Measurements from ENCODE around the gene KIAA0513. TPM values are rescaled to one million over a fixed set of nuclear protein-coding genes. Genes with fewer than 3 reads are reported as not detected.

KIAA0513 gene
- total RNA-seq, 1 donor, result 35.1 TPM

DNA sequence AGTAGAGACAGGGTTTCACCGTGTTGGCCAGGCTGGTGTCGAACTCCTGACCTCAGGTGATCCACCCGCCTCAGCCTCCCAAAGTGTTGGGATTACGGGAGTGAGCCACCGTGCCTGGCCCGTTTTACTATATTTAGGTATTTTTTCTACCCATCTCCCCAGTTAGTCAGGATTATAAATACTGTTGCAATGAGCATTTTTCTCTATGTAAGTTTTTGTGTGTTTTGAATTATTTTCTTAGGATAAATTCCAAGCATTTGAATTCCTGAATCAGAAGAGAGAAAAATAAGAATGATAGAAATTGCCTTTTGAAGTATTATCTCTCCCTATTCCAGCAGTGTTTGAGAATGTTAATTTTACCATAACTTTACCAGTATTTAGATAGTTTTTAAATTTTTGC is 36.6 kb downstream of the KIAA0513 start:
- DNase-seq (ENCODE audit: insufficient read length, low spot score, missing footprints), result no peak
- Histone ChIP-seq H3K9me3 (ENCODE audit: low read depth, low read length) (no peaks in the 10 kb centered on the region), H3K4me3 (ENCODE audit: insufficient read depth, low read length) (no peak overlapping the region), H3K27me3 (ENCODE audit: insufficient read depth, low read length) (no peaks in the 10 kb centered on the region), H3K27ac (ENCODE audit: low read depth, low read length) (no peak overlapping the region), H3K36me3 (ENCODE audit: insufficient read depth, low read length) (peaks cover 10% of the 10 kb centered on the region), H3K79me2 (ENCODE audit: insufficient read depth, low read length) (peaks cover 3% of the 10 kb centered on the region), H4K20me1 (ENCODE audit: insufficient read depth, low read length) (peaks cover 15% of the 10 kb centered on the region), H3K4me1 (ENCODE audit: insufficient read depth, low read length) (peaks cover 6% of the 10 kb centered on the region), H3K4me2 (ENCODE audit: insufficient read depth, low read length) (no peak overlapping the region), H2AFZ (ENCODE audit: low read length) (no peak overlapping the region)
- TF ChIP-seq, protein P1, sequence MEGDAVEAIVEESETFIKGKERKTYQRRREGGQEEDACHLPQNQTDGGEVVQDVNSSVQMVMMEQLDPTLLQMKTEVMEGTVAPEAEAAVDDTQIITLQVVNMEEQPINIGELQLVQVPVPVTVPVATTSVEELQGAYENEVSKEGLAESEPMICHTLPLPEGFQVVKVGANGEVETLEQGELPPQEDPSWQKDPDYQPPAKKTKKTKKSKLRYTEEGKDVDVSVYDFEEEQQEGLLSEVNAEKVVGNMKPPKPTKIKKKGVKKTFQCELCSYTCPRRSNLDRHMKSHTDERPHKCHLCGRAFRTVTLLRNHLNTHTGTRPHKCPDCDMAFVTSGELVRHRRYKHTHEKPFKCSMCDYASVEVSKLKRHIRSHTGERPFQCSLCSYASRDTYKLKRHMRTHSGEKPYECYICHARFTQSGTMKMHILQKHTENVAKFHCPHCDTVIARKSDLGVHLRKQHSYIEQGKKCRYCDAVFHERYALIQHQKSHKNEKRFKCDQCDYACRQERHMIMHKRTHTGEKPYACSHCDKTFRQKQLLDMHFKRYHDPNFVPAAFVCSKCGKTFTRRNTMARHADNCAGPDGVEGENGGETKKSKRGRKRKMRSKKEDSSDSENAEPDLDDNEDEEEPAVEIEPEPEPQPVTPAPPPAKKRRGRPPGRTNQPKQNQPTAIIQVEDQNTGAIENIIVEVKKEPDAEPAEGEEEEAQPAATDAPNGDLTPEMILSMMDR (IDR thresholded peaks at IDR 0.05; ENCODE audit: extremely low read depth, low read depth, low read length), result no peak

DNA sequence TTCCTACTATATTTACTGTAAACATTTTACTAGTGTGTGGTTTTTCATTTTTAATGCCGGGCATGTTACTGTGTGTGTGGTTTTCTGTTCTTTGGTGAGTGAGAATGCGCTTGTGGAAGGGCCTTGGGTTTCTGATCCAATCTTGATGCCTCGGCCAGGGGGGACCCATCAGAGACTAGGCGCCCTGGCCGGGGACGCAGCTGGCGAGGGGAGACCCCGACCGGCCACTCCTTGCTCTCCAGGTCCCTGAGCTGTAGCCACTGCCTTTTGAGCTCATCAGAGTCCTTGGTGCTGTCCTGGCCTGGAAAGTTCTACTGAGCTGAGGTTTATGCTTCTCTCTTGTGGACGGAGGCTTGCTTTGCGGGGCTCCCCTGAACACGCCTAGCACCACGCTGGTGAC is 37.5 kb downstream of the KIAA0513 start:
- Histone ChIP-seq H3K4me3 (ENCODE audit: insufficient read depth, low read length) (no peak overlapping the region), H2AFZ (ENCODE audit: low read length) (no peak overlapping the region), H3K79me2 (ENCODE audit: insufficient read depth, low read length) (peaks cover 3% of the 10 kb centered on the region), H3K36me3 (ENCODE audit: insufficient read depth, low read length) (peaks cover 12% of the 10 kb centered on the region), H3K4me1 (ENCODE audit: insufficient read depth, low read length) (peaks cover 6% of the 10 kb centered on the region), H3K4me2 (ENCODE audit: insufficient read depth, low read length) (no peak overlapping the region), H4K20me1 (ENCODE audit: insufficient read depth, low read length) (peaks cover 14% of the 10 kb centered on the region), H3K9me3 (ENCODE audit: low read depth, low read length) (no peaks in the 10 kb centered on the region), H3K27ac (ENCODE audit: low read depth, low read length) (no peak overlapping the region), H3K27me3 (ENCODE audit: insufficient read depth, low read length) (no peaks in the 10 kb centered on the region)
- TF ChIP-seq, protein P1 (IDR thresholded peaks at IDR 0.05; ENCODE audit: extremely low read depth, low read depth, low read length), result no peak
- no peak for DNase-seq (ENCODE audit: insufficient read length, low spot score, missing footprints)

DNA sequence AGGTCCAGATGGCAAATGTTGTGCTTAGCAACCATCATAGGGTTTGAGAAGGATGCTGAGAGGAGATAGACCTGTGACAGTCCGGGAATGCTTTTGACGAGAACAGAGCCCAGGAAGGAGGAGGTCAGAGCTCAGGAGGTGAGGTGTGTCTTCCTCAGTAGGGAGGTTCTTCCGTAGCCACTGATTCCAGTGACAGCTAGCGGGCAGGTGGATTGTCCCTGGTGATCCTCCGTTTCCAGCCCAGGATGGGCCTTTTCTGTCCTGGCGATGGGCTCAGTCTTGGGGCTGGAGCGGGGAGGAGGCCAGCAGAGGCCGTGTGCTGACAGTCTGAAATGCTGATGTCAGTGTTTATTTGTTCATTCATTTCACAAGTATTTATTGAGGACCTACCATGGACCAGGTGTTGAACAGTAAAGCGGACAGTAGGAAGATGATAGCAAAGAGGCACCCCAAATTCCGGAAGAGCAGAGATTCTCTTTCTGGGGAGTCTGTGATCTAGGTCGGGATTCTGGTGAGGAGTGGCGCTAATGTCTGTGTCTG is 38.8 kb downstream of the KIAA0513 start:
- H3K27ac ChIP-seq (ENCODE audit: low read depth, low read length), result no peak overlapping the region
- no peaks in the 10 kb centered on the region for H3K27me3 ChIP-seq (ENCODE audit: insufficient read depth, low read length)
- TF ChIP-seq, protein P1 (IDR thresholded peaks at IDR 0.05; ENCODE audit: extremely low read depth, low read depth, low read length), result no peak
- peaks cover 6% of the 10 kb centered on the region for H3K4me1 ChIP-seq (ENCODE audit: insufficient read depth, low read length)
- no peaks in the 10 kb centered on the region for H3K9me3 ChIP-seq (ENCODE audit: low read depth, low read length)
- H3K36me3 ChIP-seq (ENCODE audit: insufficient read depth, low read length), result peaks cover 14% of the 10 kb centered on the region
- no peak overlapping the region for H2AFZ ChIP-seq (ENCODE audit: low read length)
- peaks cover 3% of the 10 kb centered on the region for H3K79me2 ChIP-seq (ENCODE audit: insufficient read depth, low read length)
- H4K20me1 ChIP-seq (ENCODE audit: insufficient read depth, low read length), result peaks cover 12% of the 10 kb centered on the region
- no peak for DNase-seq (ENCODE audit: insufficient read length, low spot score, missing footprints)
- H3K4me2 ChIP-seq (ENCODE audit: insufficient read depth, low read length), result no peak overlapping the region
- no peak overlapping the region for H3K4me3 ChIP-seq (ENCODE audit: insufficient read depth, low read length)

DNA sequence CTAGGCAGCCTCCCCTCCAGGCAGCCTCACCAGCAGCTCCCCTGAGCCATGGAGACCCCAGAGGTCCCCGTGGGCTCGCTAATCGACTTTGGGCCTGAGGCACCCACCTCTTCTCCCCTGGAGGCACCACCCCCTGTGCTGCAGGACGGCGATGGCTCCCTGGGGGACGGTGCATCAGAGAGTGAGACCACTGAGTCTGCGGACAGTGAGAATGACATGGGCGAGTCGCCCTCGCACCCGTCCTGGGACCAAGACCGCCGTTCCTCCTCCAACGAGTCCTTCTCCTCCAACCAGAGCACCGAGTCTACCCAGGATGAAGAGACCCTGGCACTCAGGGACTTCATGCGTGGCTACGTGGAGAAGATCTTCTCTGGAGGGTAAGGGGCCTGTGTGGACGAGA is 39.4 kb downstream of the KIAA0513 start:
- Histone ChIP-seq H2AFZ (ENCODE audit: low read length) (no peak overlapping the region), H3K36me3 (ENCODE audit: insufficient read depth, low read length) (peaks cover 19% of the 10 kb centered on the region), H3K79me2 (ENCODE audit: insufficient read depth, low read length) (peaks cover 3% of the 10 kb centered on the region), H3K4me2 (ENCODE audit: insufficient read depth, low read length) (no peak overlapping the region), H3K27ac (ENCODE audit: low read depth, low read length) (no peak overlapping the region), H3K4me1 (ENCODE audit: insufficient read depth, low read length) (peaks cover 6% of the 10 kb centered on the region), H4K20me1 (ENCODE audit: insufficient read depth, low read length) (peaks cover 12% of the 10 kb centered on the region), H3K27me3 (ENCODE audit: insufficient read depth, low read length) (no peaks in the 10 kb centered on the region), H3K9me3 (ENCODE audit: low read depth, low read length) (no peaks in the 10 kb centered on the region), H3K4me3 (ENCODE audit: insufficient read depth, low read length) (no peak overlapping the region)
- TF ChIP-seq, protein P1 (IDR thresholded peaks at IDR 0.05; ENCODE audit: extremely low read depth, low read depth, low read length), result no peak
- DNase-seq (ENCODE audit: insufficient read length, low spot score, missing footprints), result no peak

Measured in osteoblast (primary cell).